HepG2 (cell line): ENCODE measurements around the gene PSMA3. TPM values are rescaled to one million over a fixed set of nuclear protein-coding genes. Genes with fewer than 3 reads are reported as not detected.

Source experiments
- ELF1 ChIP-seq: sonication (generic); formaldehyde crosslinking; IDR thresholded peaks from 2 replicates; pipeline ENCODE4 v1.4.0; 2020; ENCODE audit warnings: missing genetic modification reagents
- ERF ChIP-seq: IDR thresholded peaks from 2 replicates; pipeline ENCODE4 v1.6.1; 2018; ENCODE audit warnings: missing biosample characterization, missing genetic modification reagents
- FOSL1 ChIP-seq: sonication (generic); formaldehyde crosslinking; IDR thresholded peaks from 2 replicates; pipeline ENCODE4 v1.9.0; 2021; ENCODE audit warnings: missing genetic modification reagents, borderline replicate concordance
- LCORL ChIP-seq, 2 experiments: fragments of 450-650 bp in 1 of 2; sonication (generic) in 1 of 2; formaldehyde crosslinking in 1 of 2; IDR thresholded peaks; 2 replicates each; pipeline versions ENCODE4 v1.5.0 to v1.6.1; 2017 to 2020; ENCODE audit warnings: antibody characterized with exemption in 1 of 2, missing genetic modification reagents in 1 of 2
- NCOA5 ChIP-seq: sonication (generic); formaldehyde crosslinking; IDR thresholded peaks from 2 replicates; pipeline ENCODE4 v1.4.0; 2020; ENCODE audit warnings: missing genetic modification reagents
- NPAS2 ChIP-seq: sonication (generic); formaldehyde crosslinking; IDR thresholded peaks from 2 replicates; pipeline ENCODE4 v1.8.0; 2022; ENCODE audit warnings: mild to moderate bottlenecking, missing genetic modification reagents, borderline replicate concordance
- PAX8 ChIP-seq: sonication (generic); formaldehyde crosslinking; IDR thresholded peaks from 2 replicates; pipeline ENCODE4 v1.8.0; 2022; ENCODE audit warnings: mild to moderate bottlenecking, missing genetic modification reagents, borderline replicate concordance
- SETDB1 ChIP-seq: sonication (generic); formaldehyde crosslinking; IDR thresholded peaks from 2 replicates; pipeline ENCODE4 v1.5.1; 2020; ENCODE audit warnings: missing genetic modification reagents, mild to moderate bottlenecking, borderline replicate concordance
- SRF ChIP-seq: IDR thresholded peaks from 2 replicates; pipeline ENCODE4 v1.6.1; 2011; ENCODE audit warnings: mild to moderate bottlenecking, low read depth, low read length, moderate library complexity
- TOPORS ChIP-seq: sonication (generic); formaldehyde crosslinking; IDR thresholded peaks from 2 replicates; pipeline ENCODE4 v1.8.0; 2023; ENCODE audit warnings: mild to moderate bottlenecking, missing genetic modification reagents
- ZNF773 ChIP-seq: sonication (generic); formaldehyde crosslinking; IDR thresholded peaks from 2 replicates; pipeline ENCODE4 v1.4.0; 2020; ENCODE audit warnings: missing genetic modification reagents, borderline replicate concordance
- polyA plus RNA-seq, 8 experiments: library from polyadenylated mRNA; depleted of rRNA in 3 of 8; stranded (reverse) in 7 of 8; unstranded in 1 of 8; fragments of >200 nt; fragmentation: Illumina TruSeq in 4 of 8; extraction: Trizol in 4 of 8; gene quantifications; 2 replicates each; pipeline versions ENCODE4 v1.2.1 to v1.2.3, GENCODE V29; 2011 to 2016; ENCODE audit warnings: low read depth in 4 of 8, missing spikeins in 1 of 8, mixed read lengths in 1 of 8; ENCODE audit not compliant: insufficient read depth in 1 of 8
- total RNA-seq, 5 experiments: library from RNA; depleted of rRNA; stranded (reverse); fragments of >200 nt; fragmentation: Illumina TruSeq; extraction: Trizol; gene quantifications; 2 replicates each; pipeline ENCODE4 v1.2.3, GENCODE V29; 2016; ENCODE audit warnings: low read depth in 1 of 5
- TF ChIP-seq, protein P1 (sequence below): sonication (generic); formaldehyde crosslinking; IDR thresholded peaks from 2 replicates; pipeline ENCODE4 v1.5.0; 2020; ENCODE audit warnings: mild to moderate bottlenecking, missing genetic modification reagents, moderate library complexity
- TF ChIP-seq, protein P2 (sequence below): sonication (generic); formaldehyde crosslinking; IDR thresholded peaks from 2 replicates; pipeline ENCODE4; 2020; ENCODE audit warnings: missing genetic modification reagents, mild to moderate bottlenecking, borderline replicate concordance
- TF ChIP-seq, protein P3 (sequence below): IDR thresholded peaks from 2 replicates; pipeline ENCODE4 v1.6.1; 2016; ENCODE audit warnings: low read depth
- TF ChIP-seq, protein P4 (sequence below): sonication (generic); formaldehyde crosslinking; IDR thresholded peaks from 2 replicates; pipeline ENCODE4 v1.5.0; 2020; ENCODE audit warnings: missing genetic modification reagents
- TF ChIP-seq, protein P5 (sequence below): sonication (generic); formaldehyde crosslinking; IDR thresholded peaks from 2 replicates; pipeline ENCODE4 v1.9.0; 2022; ENCODE audit warnings: low read depth, missing genetic modification reagents
- TF ChIP-seq, protein P6 (sequence below): sonication (generic); formaldehyde crosslinking; conservative IDR thresholded peaks from 2 replicates; pipeline ENCODE4 v1.8.0; 2022; ENCODE audit warnings: mild to moderate bottlenecking, moderate library complexity, missing genetic modification reagents

PSMA3 gene
- total and polyA plus RNA-seq, 2 of the 13 experiments (the other 11 are each of a cell fraction or from before 2014, with no cell fraction given): 232 to 275 TPM

DNA sequence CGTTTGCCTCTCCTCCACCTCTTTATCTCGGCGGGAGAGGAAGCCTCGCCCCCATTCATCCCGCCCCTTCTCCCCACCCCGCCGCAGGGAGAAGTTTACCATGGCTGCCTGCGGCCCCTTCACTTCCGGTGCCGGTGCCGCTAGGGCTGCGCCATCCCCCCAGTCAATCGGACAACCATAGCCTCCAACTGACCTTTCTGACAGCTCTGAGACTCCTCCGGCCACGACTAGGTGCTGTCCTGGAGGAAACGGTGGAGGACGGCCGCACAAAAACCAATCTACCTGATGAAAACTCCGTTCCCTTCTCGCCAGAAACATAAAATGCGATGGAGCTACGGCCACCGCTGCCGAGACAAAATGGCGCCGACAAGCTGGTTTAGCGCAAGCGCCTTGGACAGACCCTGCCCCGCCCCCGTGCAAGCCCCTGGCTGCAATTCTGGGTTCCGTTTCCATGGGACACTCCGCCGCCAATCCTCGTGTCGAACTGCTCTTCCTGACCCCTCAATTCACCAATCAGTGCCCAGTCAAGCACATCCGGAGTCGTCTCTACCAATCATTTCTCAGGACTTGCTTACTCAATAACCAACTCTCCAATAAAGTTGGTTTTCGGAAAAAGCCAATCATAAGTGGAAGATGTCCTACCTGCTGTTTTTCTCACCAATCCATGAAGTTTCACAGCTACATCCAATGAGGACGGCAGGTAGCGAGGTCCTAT is 53.3 kb downstream of the PSMA3 start (continued):
- TF ChIP-seq, protein P1, sequence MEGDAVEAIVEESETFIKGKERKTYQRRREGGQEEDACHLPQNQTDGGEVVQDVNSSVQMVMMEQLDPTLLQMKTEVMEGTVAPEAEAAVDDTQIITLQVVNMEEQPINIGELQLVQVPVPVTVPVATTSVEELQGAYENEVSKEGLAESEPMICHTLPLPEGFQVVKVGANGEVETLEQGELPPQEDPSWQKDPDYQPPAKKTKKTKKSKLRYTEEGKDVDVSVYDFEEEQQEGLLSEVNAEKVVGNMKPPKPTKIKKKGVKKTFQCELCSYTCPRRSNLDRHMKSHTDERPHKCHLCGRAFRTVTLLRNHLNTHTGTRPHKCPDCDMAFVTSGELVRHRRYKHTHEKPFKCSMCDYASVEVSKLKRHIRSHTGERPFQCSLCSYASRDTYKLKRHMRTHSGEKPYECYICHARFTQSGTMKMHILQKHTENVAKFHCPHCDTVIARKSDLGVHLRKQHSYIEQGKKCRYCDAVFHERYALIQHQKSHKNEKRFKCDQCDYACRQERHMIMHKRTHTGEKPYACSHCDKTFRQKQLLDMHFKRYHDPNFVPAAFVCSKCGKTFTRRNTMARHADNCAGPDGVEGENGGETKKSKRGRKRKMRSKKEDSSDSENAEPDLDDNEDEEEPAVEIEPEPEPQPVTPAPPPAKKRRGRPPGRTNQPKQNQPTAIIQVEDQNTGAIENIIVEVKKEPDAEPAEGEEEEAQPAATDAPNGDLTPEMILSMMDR (CRISPR knock-in tag): peak; percentile 41
- TF ChIP-seq, protein P2, sequence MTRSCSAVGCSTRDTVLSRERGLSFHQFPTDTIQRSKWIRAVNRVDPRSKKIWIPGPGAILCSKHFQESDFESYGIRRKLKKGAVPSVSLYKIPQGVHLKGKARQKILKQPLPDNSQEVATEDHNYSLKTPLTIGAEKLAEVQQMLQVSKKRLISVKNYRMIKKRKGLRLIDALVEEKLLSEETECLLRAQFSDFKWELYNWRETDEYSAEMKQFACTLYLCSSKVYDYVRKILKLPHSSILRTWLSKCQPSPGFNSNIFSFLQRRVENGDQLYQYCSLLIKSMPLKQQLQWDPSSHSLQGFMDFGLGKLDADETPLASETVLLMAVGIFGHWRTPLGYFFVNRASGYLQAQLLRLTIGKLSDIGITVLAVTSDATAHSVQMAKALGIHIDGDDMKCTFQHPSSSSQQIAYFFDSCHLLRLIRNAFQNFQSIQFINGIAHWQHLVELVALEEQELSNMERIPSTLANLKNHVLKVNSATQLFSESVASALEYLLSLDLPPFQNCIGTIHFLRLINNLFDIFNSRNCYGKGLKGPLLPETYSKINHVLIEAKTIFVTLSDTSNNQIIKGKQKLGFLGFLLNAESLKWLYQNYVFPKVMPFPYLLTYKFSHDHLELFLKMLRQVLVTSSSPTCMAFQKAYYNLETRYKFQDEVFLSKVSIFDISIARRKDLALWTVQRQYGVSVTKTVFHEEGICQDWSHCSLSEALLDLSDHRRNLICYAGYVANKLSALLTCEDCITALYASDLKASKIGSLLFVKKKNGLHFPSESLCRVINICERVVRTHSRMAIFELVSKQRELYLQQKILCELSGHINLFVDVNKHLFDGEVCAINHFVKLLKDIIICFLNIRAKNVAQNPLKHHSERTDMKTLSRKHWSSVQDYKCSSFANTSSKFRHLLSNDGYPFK (CRISPR knock-in tag): peak; percentile 97
- 0 out of 2 replicates have a peak, but pooled peaks have one; percentile 21 for TF ChIP-seq ERF (CRISPR knock-in tag)
- peak; percentile 84 for TF ChIP-seq ELF1 (CRISPR knock-in tag)
- TF ChIP-seq, protein P3, sequence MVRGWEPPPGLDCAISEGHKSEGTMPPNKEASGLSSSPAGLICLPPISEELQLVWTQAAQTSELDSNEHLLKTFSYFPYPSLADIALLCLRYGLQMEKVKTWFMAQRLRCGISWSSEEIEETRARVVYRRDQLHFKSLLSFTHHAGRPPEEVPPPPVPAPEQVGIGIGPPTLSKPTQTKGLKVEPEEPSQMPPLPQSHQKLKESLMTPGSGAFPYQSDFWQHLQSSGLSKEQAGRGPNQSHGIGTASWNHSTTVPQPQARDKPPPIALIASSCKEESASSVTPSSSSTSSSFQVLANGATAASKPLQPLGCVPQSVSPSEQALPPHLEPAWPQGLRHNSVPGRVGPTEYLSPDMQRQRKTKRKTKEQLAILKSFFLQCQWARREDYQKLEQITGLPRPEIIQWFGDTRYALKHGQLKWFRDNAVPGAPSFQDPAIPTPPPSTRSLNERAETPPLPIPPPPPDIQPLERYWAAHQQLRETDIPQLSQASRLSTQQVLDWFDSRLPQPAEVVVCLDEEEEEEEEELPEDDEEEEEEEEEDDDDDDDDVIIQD (CRISPR knock-in tag): peak; percentile 94; the same call in 1 of the 2 replicates
- no peak for TF ChIP-seq SETDB1 (CRISPR knock-in tag)
- no peak for TF ChIP-seq NPAS2 (CRISPR knock-in tag)
- 0 out of 2 replicates have a peak, but pooled peaks have one; percentile 69 for TF ChIP-seq PAX8
- TF ChIP-seq TOPORS (CRISPR knock-in tag): no peak
- TF ChIP-seq NCOA5: no peak
- TF ChIP-seq, protein P4, sequence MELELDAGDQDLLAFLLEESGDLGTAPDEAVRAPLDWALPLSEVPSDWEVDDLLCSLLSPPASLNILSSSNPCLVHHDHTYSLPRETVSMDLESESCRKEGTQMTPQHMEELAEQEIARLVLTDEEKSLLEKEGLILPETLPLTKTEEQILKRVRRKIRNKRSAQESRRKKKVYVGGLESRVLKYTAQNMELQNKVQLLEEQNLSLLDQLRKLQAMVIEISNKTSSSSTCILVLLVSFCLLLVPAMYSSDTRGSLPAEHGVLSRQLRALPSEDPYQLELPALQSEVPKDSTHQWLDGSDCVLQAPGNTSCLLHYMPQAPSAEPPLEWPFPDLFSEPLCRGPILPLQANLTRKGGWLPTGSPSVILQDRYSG: no peak
- TF ChIP-seq LCORL (IDR thresholded peaks at IDR 0.05): no peak
- 0 out of 2 replicates have a peak, but pooled peaks have one; percentile 16 for TF ChIP-seq LCORL (CRISPR knock-in tag; IDR thresholded peaks at IDR 0.05)
- peak; percentile 47; the same call in 1 of the 2 replicates for TF ChIP-seq ZNF773 (CRISPR knock-in tag)
- TF ChIP-seq SRF: no peak
- TF ChIP-seq, protein P5, sequence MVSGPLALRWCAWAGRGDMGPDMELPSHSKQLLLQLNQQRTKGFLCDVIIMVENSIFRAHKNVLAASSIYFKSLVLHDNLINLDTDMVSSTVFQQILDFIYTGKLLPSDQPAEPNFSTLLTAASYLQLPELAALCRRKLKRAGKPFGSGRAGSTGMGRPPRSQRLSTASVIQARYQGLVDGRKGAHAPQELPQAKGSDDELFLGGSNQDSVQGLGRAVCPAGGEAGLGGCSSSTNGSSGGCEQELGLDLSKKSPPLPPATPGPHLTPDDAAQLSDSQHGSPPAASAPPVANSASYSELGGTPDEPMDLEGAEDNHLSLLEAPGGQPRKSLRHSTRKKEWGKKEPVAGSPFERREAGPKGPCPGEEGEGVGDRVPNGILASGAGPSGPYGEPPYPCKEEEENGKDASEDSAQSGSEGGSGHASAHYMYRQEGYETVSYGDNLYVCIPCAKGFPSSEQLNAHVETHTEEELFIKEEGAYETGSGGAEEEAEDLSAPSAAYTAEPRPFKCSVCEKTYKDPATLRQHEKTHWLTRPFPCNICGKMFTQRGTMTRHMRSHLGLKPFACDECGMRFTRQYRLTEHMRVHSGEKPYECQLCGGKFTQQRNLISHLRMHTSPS (CRISPR knock-in tag): no peak
- no peak for TF ChIP-seq FOSL1
- TF ChIP-seq, protein P6, sequence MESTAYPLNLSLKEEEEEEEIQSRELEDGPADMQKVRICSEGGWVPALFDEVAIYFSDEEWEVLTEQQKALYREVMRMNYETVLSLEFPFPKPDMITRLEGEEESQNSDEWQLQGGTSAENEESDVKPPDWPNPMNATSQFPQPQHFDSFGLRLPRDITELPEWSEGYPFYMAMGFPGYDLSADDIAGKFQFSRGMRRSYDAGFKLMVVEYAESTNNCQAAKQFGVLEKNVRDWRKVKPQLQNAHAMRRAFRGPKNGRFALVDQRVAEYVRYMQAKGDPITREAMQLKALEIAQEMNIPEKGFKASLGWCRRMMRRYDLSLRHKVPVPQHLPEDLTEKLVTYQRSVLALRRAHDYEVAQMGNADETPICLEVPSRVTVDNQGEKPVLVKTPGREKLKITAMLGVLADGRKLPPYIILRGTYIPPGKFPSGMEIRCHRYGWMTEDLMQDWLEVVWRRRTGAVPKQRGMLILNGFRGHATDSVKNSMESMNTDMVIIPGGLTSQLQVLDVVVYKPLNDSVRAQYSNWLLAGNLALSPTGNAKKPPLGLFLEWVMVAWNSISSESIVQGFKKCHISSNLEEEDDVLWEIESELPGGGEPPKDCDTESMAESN (CRISPR knock-in tag): 0 out of 2 replicates have a peak, but pooled peaks have one; percentile 49
